Measurements from ENCODE around the gene OOEP.

The OOEP gene

DNA sequence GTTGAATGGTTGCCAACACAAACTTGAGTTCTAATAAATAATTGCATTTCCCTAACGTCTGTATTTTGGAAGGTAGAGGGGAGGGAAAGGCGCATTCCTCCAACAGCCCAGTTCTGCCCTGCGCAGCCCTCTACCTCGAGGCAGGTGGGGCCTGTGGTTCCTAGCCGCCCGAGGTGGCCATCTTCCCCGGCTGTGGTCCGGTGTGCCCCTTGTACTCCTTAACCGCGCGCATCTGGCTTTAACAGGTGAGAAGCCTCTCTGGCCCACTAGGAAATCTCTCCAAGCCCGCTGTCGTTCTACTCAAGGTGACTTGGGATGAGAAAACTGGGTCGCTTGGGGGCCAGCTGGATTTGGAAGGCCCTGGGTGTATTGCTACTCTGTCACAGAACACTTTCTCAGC lies 5.6 kb downstream of the OOEP start:
- FAIRE-seq, result no peak

DNA sequence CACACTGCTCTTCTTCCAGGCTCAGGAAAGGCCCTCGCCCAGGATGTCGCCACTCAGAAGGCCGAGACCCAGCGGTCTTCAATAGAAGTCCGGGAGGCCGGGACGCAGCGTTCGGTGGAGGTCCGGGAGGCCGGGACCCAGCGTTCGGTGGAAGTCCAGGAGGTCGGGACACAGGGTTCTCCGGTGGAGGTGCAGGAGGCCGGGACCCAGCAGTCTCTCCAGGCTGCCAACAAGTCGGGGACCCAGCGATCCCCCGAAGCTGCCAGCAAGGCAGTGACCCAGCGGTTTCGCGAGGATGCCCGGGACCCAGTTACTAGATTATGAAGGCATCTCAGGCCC lies 6.2 kb downstream of the OOEP start:
- no peak for FAIRE-seq

- no peak for FAIRE-seq
These were observed 6.7 kb downstream of the OOEP start for GRCh38 chr6:73362869-73363536.

- no peak for FAIRE-seq
These were observed 7.3 kb downstream of the OOEP start, which contains the start of gene KHDC3L for GRCh38 chr6:73362358-73362757. Gene KHDC3L (plus strand): TSS chr6:73362658. CDS start chr6:73362730, 72 bp downstream.

- FAIRE-seq, result no peak
These were observed 15.8 kb downstream of the OOEP start, which contains the start of gene DPPA5 for GRCh38 chr6:73353636-73354593. Gene DPPA5 (minus strand): TSS chr6:73354276. CDS start chr6:73354225, 51 bp downstream.

DNA sequence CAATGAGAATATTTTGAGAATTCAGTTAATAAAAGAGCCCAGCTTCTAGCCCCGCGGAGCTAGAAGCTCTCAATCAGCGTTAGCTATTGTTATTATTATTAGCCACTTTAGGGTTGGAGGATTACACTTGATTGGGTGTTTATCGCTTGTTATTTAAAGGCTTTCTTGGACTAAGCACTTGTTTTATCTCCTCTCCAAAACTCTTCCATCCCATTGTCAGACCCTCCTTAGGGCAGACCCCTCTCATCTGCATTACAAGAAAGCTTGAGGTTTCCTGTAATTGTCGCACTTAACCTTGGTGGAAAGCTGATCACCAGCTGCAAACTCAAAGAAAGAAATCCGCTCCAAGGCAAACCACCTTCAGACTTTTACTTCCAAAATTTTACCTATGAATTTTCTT lies 20.4 kb downstream of the OOEP start:
- FAIRE-seq, result no peak

DNA sequence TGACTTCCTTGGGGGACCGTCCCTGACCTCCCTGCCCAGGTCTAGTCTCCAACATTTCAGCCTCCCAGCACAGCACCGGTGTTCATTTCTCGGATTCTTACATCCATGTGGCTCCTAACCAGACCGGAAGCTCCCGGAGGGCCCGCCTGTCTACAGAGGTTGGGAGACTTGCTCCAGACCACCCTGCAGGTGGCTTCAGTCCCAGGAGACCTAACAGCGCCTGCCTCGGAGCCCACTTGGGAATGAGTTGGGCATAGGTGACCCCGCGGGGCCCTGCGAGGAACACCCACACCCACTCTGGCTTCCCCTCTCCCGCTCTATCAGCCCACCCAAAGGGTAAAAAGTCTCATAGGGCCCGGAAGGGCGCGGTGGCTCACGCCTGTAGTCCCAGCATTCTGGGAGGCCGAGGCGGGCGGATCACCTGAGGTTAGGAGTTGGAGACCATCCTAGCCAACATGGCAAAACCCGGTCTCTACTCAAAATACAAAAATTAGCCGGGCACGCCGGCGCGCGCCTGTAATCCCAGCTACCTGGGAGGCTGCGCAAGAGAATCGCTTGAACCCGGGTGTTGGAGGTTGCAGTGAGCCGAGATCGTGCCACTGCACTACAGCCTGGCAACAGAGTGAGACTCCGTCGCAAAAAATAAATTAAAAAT lies 21.0 kb downstream of the OOEP start:
- no peak for FAIRE-seq

DNA sequence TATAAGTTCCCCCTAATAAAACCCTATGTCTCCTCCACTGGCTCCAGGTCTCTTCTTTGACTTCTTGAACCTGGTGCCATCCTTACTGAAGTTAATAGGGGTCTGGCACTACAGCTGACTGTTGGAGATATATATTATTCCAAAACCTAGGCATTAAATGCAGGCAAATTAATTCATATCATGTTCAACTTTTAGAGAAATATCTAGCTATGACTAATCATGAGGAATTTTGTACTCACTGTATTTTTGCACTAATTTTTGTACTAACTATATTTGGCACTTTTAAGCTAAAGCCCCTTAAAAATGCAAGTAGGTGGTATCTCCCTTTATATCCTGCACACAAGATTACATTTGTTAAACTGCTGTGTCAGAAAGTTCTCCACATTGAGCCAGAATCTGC lies 26.5 kb downstream of the OOEP start:
- FAIRE-seq, result no peak

GRCh38 chr6:73342174-73342573 lies 27.5 kb downstream of the OOEP start:
- no peak for FAIRE-seq

- FAIRE-seq, result no peak
These were observed 28.4 kb downstream of the OOEP start for GRCh38 chr6:73341335-73341734.

GRCh38 chr6:73340048-73340447 lies 29.6 kb downstream of the OOEP start:
- FAIRE-seq, result no peak

- FAIRE-seq, result no peak
These were observed 30.4 kb downstream of the OOEP start for GRCh38 chr6:73339340-73339739.

- FAIRE-seq, result no peak
These were observed 40.5 kb downstream of the OOEP start for GRCh38 chr6:73329201-73329600.

DNA sequence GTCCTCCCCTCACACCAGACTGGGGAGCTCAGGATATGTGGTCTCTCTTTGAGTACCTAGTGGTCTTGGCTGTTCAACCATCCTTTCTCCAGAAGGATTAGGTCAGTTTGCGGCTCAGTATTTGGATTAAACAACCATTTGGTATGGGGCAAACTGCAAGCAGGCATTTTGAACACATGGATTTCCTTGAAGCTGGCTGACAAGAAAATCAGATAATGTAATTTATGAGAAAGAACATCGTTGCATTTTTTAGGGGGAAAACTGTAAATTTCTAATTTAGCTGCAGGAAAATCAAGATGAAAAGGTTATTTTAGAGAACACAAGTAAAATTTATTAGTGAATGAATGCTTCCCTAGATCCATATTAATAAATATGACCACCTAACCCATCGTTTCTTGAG lies 40.9 kb downstream of the OOEP start:
- FAIRE-seq, result no peak

GRCh38 chr6:73325656-73326055 lies 44.0 kb downstream of the OOEP start:
- FAIRE-seq, result no peak

DNA sequence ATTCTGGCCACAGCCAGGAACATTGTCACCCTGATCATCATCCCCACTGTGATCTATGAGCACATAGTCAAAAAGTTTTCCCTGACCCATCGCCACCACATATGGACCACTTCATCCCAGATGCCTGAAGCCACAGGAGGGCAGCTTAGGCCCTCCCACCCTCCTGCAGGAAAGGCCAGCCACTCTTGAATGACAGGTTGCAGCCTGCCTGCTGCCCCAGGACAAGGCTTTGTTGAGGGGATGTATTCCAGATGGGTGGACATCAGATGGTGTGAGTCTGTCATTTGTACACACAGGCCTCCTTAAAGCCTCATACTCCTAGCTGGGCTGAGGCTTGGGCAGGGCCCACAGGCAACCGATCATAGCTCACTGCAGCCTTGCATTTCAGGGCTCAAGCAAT lies 46.4 kb downstream of the OOEP start:
- FAIRE-seq, result no peak

All from A204.1 (cell line).